HL-60 (cell line): ENCODE results near the gene SLC6A5.

ENCODE experiments used
- DNase-seq, 2 experiments: peaks; one replicate each; pipeline ENCODE4 v3.0.0-alpha.2; 2010 to 2020; ENCODE audit warnings: low read depth in 1 of 2, low spot score in 1 of 2
- H3K27ac ChIP-seq: fragments of 250-450 bp; sonication (Bioruptor Pico); replicated peaks from 2 replicates; pipeline ENCODE4 v1.5.1; 2020; ENCODE audit warnings: mild to moderate bottlenecking, moderate library complexity
- H3K27me3 ChIP-seq: fragments of 250-450 bp; sonication (Bioruptor Pico); 2 replicates; pipeline ENCODE4 v1.5.1; 2021; ENCODE audit warnings: mild to moderate bottlenecking, moderate library complexity; ENCODE audit not compliant: insufficient read depth, poor library complexity, severe bottlenecking
- H3K4me3 ChIP-seq: replicated peaks from 2 replicates; pipeline ENCODE4 v1.5.1; 2011; ENCODE audit warnings: mild to moderate bottlenecking, control low read depth, low read length; ENCODE audit not compliant: insufficient read depth
- GABPA ChIP-seq: IDR thresholded peaks from 2 replicates; pipeline ENCODE4 v1.6.1; 2012; ENCODE audit warnings: low read depth
- POLR2AphosphoS5 ChIP-seq: IDR thresholded peaks from 2 replicates; pipeline ENCODE4 v1.6.1; 2012; ENCODE audit warnings: low read depth
- SPI1 ChIP-seq: IDR thresholded peaks from 2 replicates; pipeline ENCODE4 v1.6.1; 2012; ENCODE audit warnings: low read depth, mild to moderate bottlenecking, borderline replicate concordance
- TF ChIP-seq, protein P1 (sequence below): IDR thresholded peaks from one replicate; pipeline ENCODE4 v1.5.1; 2011; ENCODE audit warnings: low read length, control low read depth, inconsistent platforms; ENCODE audit not compliant: insufficient read depth
- TF ChIP-seq, protein P2 (sequence below): IDR thresholded peaks from 2 replicates; pipeline ENCODE4 v1.6.1; 2012; ENCODE audit warnings: low read depth; ENCODE audit not compliant: insufficient replicate concordance

The SLC6A5 gene

DNA sequence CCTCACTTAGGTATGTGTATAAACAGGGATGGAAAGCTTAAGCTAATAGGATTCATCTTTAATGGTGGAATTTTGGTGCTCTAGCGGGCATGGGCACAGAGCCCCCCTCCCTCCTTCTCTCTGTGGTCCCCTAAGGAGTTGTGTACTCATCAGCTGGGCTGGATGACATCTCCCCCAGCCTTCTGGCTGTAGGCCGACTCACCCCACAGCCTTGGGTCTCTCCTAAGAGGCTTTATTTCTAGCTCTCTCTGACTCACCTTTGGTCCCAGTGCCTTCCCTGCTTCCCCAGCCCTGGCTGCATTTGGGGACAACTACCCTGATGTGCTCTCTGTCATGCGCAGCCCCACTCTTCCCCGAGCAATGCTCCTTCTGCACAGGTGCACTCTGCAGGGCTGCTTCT, 26.9 kb downstream of the SLC6A5 start:
- no peaks in the 10 kb centered on the region for H3K27me3 ChIP-seq
- no peak overlapping the region for H3K4me3 ChIP-seq
- no peak for DNase-seq
- no peak for TF ChIP-seq SPI1
- TF ChIP-seq POLR2AphosphoS5 = no peak
- no peak overlapping the region for H3K27ac ChIP-seq

DNA sequence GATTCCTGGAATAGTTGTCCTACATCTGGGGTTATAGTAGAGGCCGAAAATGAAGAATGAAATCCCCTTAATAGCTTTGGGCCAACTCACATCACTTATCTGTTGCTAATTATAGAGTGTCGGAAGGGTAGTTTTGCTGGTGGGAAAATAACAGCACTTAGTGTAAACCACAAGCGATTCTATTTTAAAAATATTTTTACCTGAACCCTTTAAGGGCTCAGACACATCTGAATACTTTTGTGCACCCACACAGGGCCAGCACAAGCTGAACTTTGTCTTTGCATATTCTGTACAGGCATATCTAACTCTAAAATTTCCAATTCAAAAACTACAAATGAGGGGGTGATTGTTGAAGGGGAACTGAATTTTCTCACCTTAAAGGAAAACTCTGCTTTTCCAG, 27.6 kb downstream of the SLC6A5 start:
- DNase-seq = no peak
- H3K27me3 ChIP-seq = no peaks in the 10 kb centered on the region
- TF ChIP-seq, protein P1, sequence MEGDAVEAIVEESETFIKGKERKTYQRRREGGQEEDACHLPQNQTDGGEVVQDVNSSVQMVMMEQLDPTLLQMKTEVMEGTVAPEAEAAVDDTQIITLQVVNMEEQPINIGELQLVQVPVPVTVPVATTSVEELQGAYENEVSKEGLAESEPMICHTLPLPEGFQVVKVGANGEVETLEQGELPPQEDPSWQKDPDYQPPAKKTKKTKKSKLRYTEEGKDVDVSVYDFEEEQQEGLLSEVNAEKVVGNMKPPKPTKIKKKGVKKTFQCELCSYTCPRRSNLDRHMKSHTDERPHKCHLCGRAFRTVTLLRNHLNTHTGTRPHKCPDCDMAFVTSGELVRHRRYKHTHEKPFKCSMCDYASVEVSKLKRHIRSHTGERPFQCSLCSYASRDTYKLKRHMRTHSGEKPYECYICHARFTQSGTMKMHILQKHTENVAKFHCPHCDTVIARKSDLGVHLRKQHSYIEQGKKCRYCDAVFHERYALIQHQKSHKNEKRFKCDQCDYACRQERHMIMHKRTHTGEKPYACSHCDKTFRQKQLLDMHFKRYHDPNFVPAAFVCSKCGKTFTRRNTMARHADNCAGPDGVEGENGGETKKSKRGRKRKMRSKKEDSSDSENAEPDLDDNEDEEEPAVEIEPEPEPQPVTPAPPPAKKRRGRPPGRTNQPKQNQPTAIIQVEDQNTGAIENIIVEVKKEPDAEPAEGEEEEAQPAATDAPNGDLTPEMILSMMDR = no peak
- TF ChIP-seq, protein P2, sequence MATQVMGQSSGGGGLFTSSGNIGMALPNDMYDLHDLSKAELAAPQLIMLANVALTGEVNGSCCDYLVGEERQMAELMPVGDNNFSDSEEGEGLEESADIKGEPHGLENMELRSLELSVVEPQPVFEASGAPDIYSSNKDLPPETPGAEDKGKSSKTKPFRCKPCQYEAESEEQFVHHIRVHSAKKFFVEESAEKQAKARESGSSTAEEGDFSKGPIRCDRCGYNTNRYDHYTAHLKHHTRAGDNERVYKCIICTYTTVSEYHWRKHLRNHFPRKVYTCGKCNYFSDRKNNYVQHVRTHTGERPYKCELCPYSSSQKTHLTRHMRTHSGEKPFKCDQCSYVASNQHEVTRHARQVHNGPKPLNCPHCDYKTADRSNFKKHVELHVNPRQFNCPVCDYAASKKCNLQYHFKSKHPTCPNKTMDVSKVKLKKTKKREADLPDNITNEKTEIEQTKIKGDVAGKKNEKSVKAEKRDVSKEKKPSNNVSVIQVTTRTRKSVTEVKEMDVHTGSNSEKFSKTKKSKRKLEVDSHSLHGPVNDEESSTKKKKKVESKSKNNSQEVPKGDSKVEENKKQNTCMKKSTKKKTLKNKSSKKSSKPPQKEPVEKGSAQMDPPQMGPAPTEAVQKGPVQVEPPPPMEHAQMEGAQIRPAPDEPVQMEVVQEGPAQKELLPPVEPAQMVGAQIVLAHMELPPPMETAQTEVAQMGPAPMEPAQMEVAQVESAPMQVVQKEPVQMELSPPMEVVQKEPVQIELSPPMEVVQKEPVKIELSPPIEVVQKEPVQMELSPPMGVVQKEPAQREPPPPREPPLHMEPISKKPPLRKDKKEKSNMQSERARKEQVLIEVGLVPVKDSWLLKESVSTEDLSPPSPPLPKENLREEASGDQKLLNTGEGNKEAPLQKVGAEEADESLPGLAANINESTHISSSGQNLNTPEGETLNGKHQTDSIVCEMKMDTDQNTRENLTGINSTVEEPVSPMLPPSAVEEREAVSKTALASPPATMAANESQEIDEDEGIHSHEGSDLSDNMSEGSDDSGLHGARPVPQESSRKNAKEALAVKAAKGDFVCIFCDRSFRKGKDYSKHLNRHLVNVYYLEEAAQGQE = no peak
- TF ChIP-seq GABPA = no peak
- TF ChIP-seq SPI1 = no peak
- TF ChIP-seq POLR2AphosphoS5 = no peak
- no peak overlapping the region for H3K27ac ChIP-seq
- no peak overlapping the region for H3K4me3 ChIP-seq

DNA sequence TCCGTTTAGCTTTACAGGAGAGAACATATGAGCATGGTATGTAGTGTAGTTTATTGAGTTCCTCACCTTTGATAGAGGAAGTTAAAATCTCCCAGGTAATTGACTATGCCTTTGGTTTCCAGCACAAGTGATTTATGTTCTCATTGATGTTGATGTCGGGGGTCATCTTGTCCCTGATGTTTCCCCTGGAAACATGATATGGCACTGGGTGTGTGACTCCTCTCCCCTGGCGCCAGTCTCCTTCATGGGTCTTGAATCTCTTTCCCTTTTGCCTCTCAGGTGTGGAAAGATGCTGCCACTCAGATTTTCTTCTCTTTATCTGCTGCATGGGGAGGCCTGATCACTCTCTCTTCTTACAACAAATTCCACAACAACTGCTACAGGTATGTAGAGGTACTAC, 28.3 kb downstream of the SLC6A5 start:
- no peak for TF ChIP-seq GABPA
- TF ChIP-seq SPI1 = no peak
- TF ChIP-seq, protein P1 = no peak
- no peak for TF ChIP-seq POLR2AphosphoS5
- TF ChIP-seq, protein P2 = no peak
- H3K27ac ChIP-seq = no peak overlapping the region
- H3K4me3 ChIP-seq = no peak overlapping the region
- H3K27me3 ChIP-seq = no peaks in the 10 kb centered on the region
- DNase-seq = no peak

DNA sequence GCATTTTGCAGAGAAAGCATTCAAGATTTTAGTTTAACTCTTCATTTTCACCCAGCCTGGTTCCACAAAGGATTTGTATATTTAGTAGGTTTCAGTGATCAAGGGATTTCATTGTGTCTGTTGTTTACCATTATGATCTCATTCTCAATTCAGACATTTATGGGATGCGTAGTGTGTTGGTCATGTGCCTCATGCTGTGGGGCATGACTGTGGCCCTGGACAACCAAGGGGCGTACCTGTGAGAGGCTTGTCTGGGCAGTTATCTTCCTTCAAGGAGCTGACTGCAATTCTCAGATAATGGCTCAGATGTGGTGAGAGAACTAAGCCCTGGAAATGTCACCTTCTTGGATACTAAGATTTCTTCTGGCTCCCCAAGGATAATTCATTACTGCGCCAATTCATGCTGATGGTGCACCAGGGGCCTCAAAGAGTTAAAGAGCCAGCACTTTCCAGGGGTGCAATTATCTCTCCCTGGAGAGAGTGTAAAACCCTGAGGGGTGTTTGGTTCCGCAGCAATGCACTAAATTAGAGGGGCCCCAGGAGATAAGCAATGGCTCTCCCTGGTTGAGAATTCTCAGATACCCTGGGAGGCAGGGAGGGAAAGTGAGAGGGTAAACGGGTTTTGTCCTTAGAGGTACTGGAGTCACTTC, 32.2 kb downstream of the SLC6A5 start:
- Histone ChIP-seq H3K4me3 (no peak overlapping the region), H3K27ac (no peak overlapping the region), H3K27me3 (no peaks in the 10 kb centered on the region)
- TF ChIP-seq GABPA (no peak), SPI1 (no peak), POLR2AphosphoS5 (no peak)
- TF ChIP-seq, protein P1 = no peak
- TF ChIP-seq, protein P2 = no peak
- no peak for DNase-seq
